SK-N-SH (cell line): ENCODE results near the gene RABGAP1L.

Experiments
- EP300 ChIP-seq, 2 experiments: IDR thresholded peaks; 2 replicates each; pipeline versions ENCODE4 v1.4.0 to v1.6.1; 2012; ENCODE audit warnings: borderline replicate concordance in 1 of 2, low read depth in 1 of 2, low read length in 1 of 2
- JUND ChIP-seq: IDR thresholded peaks from 2 replicates; pipeline ENCODE4 v1.4.0; 2012
- MAX ChIP-seq: IDR thresholded peaks from 2 replicates; pipeline ENCODE4 v1.4.0; 2012; ENCODE audit warnings: low read depth
- MXI1 ChIP-seq: IDR thresholded peaks from 2 replicates; pipeline ENCODE4 v1.6.1; 2012; ENCODE audit warnings: mild to moderate bottlenecking, low read depth, low read length, improper control_type of control experiment
- NRF1 ChIP-seq: IDR thresholded peaks from 2 replicates; pipeline ENCODE4 v1.6.1; 2012; ENCODE audit warnings: low read depth, mild to moderate bottlenecking, low read length
- PBX3 ChIP-seq: IDR thresholded peaks from 2 replicates; pipeline ENCODE4; 2012
- POLR2AphosphoS5 ChIP-seq: IDR thresholded peaks from 2 replicates; pipeline ENCODE4 v1.6.1; 2012; ENCODE audit warnings: low read depth, low read length
- REST ChIP-seq: IDR thresholded peaks from 2 replicates; pipeline ENCODE4 v1.6.1; 2012; ENCODE audit warnings: mild to moderate bottlenecking, low read depth, low read length, moderate library complexity
- SIN3A ChIP-seq: IDR thresholded peaks from 2 replicates; pipeline ENCODE4 v1.6.1; 2012; ENCODE audit warnings: low read depth, mild to moderate bottlenecking, low read length, moderate library complexity, borderline replicate concordance
- TAF1 ChIP-seq: IDR thresholded peaks from 2 replicates; pipeline ENCODE4 v1.6.1; 2012; ENCODE audit warnings: low read depth, mild to moderate bottlenecking, low read length, moderate library complexity, borderline replicate concordance
- USF1 ChIP-seq: IDR thresholded peaks from 2 replicates; pipeline ENCODE4 v1.4.0; 2012; ENCODE audit warnings: low read depth, borderline replicate concordance
- TF ChIP-seq, protein P1 (sequence below): fragments of 200-600 bp; sonication (generic); IDR thresholded peaks from 2 replicates; pipeline ENCODE4 v1.6.1; 2017; ENCODE audit warnings: antibody characterized with exemption, mild to moderate bottlenecking, moderate library complexity

GRCh38 chr1:174262349-174263241 lies 103.3 kb downstream of the RABGAP1L start:
- TF ChIP-seq, protein P1, sequence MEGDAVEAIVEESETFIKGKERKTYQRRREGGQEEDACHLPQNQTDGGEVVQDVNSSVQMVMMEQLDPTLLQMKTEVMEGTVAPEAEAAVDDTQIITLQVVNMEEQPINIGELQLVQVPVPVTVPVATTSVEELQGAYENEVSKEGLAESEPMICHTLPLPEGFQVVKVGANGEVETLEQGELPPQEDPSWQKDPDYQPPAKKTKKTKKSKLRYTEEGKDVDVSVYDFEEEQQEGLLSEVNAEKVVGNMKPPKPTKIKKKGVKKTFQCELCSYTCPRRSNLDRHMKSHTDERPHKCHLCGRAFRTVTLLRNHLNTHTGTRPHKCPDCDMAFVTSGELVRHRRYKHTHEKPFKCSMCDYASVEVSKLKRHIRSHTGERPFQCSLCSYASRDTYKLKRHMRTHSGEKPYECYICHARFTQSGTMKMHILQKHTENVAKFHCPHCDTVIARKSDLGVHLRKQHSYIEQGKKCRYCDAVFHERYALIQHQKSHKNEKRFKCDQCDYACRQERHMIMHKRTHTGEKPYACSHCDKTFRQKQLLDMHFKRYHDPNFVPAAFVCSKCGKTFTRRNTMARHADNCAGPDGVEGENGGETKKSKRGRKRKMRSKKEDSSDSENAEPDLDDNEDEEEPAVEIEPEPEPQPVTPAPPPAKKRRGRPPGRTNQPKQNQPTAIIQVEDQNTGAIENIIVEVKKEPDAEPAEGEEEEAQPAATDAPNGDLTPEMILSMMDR, result peak; percentile 83
- TF ChIP-seq PBX3 (no peak), JUND (no peak), MAX (no peak), TAF1 (no peak), NRF1 (no peak), USF1 (no peak), SIN3A (no peak), EP300 (IDR thresholded peaks at IDR 0.05; ENCODE audit: borderline replicate concordance in 1 of 2, low read depth in 1 of 2, low read length in 1 of 2) (no peak), MXI1 (no peak), REST (no peak), POLR2AphosphoS5 (no peak)
